ENCODE measurements around the gene SLC35E1. TPM values are rescaled to one million over a fixed set of nuclear protein-coding genes. Genes with fewer than 3 reads are reported as not detected.
A peak's percentile ranks its signal among the peaks of the same experiment; 100 is the strongest.

SLC35E1 gene
- polyA plus RNA-seq, 1 of the 3 experiments (the other 2 are of a cell fraction): 23.5 TPM

GRCh38 chr19:16521715-16522289 is 50.4 kb downstream of the SLC35E1 start:
- no peak overlapping the region for H3K4me2 ChIP-seq
- no peaks in the 10 kb centered on the region for H3K4me1 ChIP-seq (ENCODE audit: control insufficient read depth in 1 of 2, insufficient read depth in 2 of 2, low read depth in 1 of 2, low read length in 1 of 2)
- no peak overlapping the region for H2AFZ ChIP-seq (ENCODE audit: low read depth)
- H4K20me1 ChIP-seq (ENCODE audit: insufficient read depth): 0 out of 2 replicates have a peak, but pooled peaks cover 8% of the 10 kb centered on the region
- TF ChIP-seq FOSL2 (IDR thresholded peaks at IDR 0.05; ENCODE audit: borderline replicate concordance, low read depth): no peak
- no peak for TF ChIP-seq NFIC (IDR thresholded peaks at IDR 0.05; ENCODE audit: borderline replicate concordance)
- H3K36me3 ChIP-seq (replicated peaks in 1 of 2; ENCODE audit: control insufficient read depth in 1 of 2, insufficient read depth in 2 of 2, low read length in 1 of 2): peaks cover 26 to 81% of the 10 kb centered on the region in 2 experiments
- H3K27ac ChIP-seq (ENCODE audit: low read depth in 2 of 2, low read length in 1 of 2): no peak overlapping the region
- no peak overlapping the region for H3K4me3 ChIP-seq (ENCODE audit: low read depth in 2 of 2, low read length in 1 of 2)
- no peak for DNase-seq
- no peaks in the 10 kb centered on the region for H3K27me3 ChIP-seq (ENCODE audit: insufficient read depth)
- ChIA-PET POLR2A (no interaction called here), CTCF (no interaction called here)
- no peak overlapping the region for H3K9ac ChIP-seq
- H3K79me2 ChIP-seq (ENCODE audit: insufficient read depth): 0 out of 2 replicates have a peak, but pooled peaks cover 5% of the 10 kb centered on the region
- H3K9me3 ChIP-seq: no peaks in the 10 kb centered on the region
- peaks cover 6% of the 10 kb centered on the region for H3F3A ChIP-seq (replicated peaks; ENCODE audit: insufficient read depth)
- 94% methylated on average over 8 of the region's 10 CpGs for WGBS (ENCODE audit: low lambda C conversion rate)
- no peaks in the 10 kb centered on the region for H3K9me2 ChIP-seq

GRCh38 chr19:16520986-16521624 is 51.1 kb downstream of the SLC35E1 start:
- Histone ChIP-seq H3K36me3 (replicated peaks in 1 of 2; ENCODE audit: control insufficient read depth in 1 of 2, insufficient read depth in 2 of 2, low read length in 1 of 2) (peaks cover 24 to 82% of the 10 kb centered on the region in 2 experiments), H3K9me2 (no peaks in the 10 kb centered on the region), H2AFZ (ENCODE audit: low read depth) (no peak overlapping the region), H3K4me2 (no peak overlapping the region), H3K79me2 (ENCODE audit: insufficient read depth) (0 out of 2 replicates have a peak, but pooled peaks cover 2% of the 10 kb centered on the region), H3K9ac (no peak overlapping the region), H3K9me3 (no peaks in the 10 kb centered on the region), H3K4me1 (ENCODE audit: control insufficient read depth in 1 of 2, insufficient read depth in 2 of 2, low read depth in 1 of 2, low read length in 1 of 2) (no peaks in the 10 kb centered on the region), H3K27ac (ENCODE audit: low read depth in 2 of 2, low read length in 1 of 2) (no peak overlapping the region), H3F3A (replicated peaks; ENCODE audit: insufficient read depth) (peaks cover 6% of the 10 kb centered on the region), H4K20me1 (ENCODE audit: insufficient read depth) (0 out of 2 replicates have a peak, but pooled peaks cover 8% of the 10 kb centered on the region), H3K27me3 (ENCODE audit: insufficient read depth) (no peaks in the 10 kb centered on the region), H3K4me3 (ENCODE audit: low read depth in 2 of 2, low read length in 1 of 2) (no peak overlapping the region)
- peak; percentile 33 for DNase-seq
- 91% methylated on average over 9 of the region's 18 CpGs for WGBS (ENCODE audit: low lambda C conversion rate)
- TF ChIP-seq RXRA (IDR thresholded peaks at IDR 0.05; ENCODE audit: borderline replicate concordance, low read depth) (no peak), TCF12 (IDR thresholded peaks at IDR 0.05) (no peak), CTCF (IDR thresholded peaks at IDR 0.05) (no peak), JUND (IDR thresholded peaks at IDR 0.05) (no peak), USF2 (IDR thresholded peaks at IDR 0.05; ENCODE audit: borderline replicate concordance, low read depth, low read length) (no peak), CHD2 (IDR thresholded peaks at IDR 0.05; ENCODE audit: low read length, partially characterized antibody) (no peak), POLR2AphosphoS5 (IDR thresholded peaks at IDR 0.05; ENCODE audit: low read depth, low read length) (no peak), RCOR1 (IDR thresholded peaks at IDR 0.05; ENCODE audit: low read length) (no peak), TEAD4 (IDR thresholded peaks at IDR 0.05; ENCODE audit: borderline replicate concordance, insufficient read depth) (no peak), FOXJ3 (CRISPR knock-in tag; IDR thresholded peaks at IDR 0.05) (no peak), ZBTB33 (IDR thresholded peaks at IDR 0.05; ENCODE audit: borderline replicate concordance, low read depth) (no peak), SMC3 (IDR thresholded peaks at IDR 0.05; ENCODE audit: low read depth, low read length) (no peak), RAD21 (IDR thresholded peaks at IDR 0.05; ENCODE audit: low read length) (no peak), EZH2phosphoT487 (IDR thresholded peaks at IDR 0.05; ENCODE audit: borderline replicate concordance, low read depth) (no peak), MXI1 (IDR thresholded peaks at IDR 0.05; ENCODE audit: low read depth, low read length) (no peak), MAX (IDR thresholded peaks at IDR 0.05; ENCODE audit: low read depth) (no peak), PBX3 (IDR thresholded peaks at IDR 0.05) (no peak)
- CTCF ChIA-PET: no interaction called here
- POLR2A ChIA-PET: no interaction called here
